Activated CD4-positive, alpha-beta T cell treated with anti-CD3 and anti-CD28 coated beads, Interleukin-2, amount 10 ng/mL, durations not matched to agents 7 days and 5 days (primary cell): Measurements from ENCODE around the gene SNAPC2. TPM values are rescaled to one million over a fixed set of nuclear protein-coding genes. Genes with fewer than 3 reads are reported as not detected.
"Not testable (repeated sequence)": the region's sequence is repeated elsewhere in the genome, so short reads cannot be mapped to it uniquely, and the experiment has no call there.

ENCODE experiments used
- CTCF ChIA-PET: fragments of 350-600 bp; sonication (Branson Sonifier 250); formaldehyde crosslinking; loops from one replicate; lab custom pipeline; 2021; ENCODE audit warnings: antibody characterized with exemption; lab: Charles Lee
- POLR2A ChIA-PET: fragments of 350-600 bp; sonication (Branson Sonifier 250); formaldehyde crosslinking; loops from one replicate; lab custom pipeline; 2021; ENCODE audit warnings: antibody characterized with exemption; lab: Charles Lee
- DNase-seq: peaks from one replicate; pipeline ENCODE4 v3.0.0-alpha.2; 2020
- H3K27ac Mint-ChIP-seq: one replicate; pipeline ENCODE4 v1.8.0; 2021; ENCODE audit warnings: mild to moderate bottlenecking, moderate library complexity, mixed read lengths
- H3K27me3 Mint-ChIP-seq: one replicate; pipeline ENCODE4 v1.8.0; 2021; ENCODE audit warnings: mixed read lengths
- H3K36me3 Mint-ChIP-seq: one replicate; pipeline ENCODE4 v1.8.0; 2021; ENCODE audit warnings: low read depth, mixed read lengths
- H3K4me1 Mint-ChIP-seq: one replicate; pipeline ENCODE4 v1.8.0; 2021; ENCODE audit warnings: mixed read lengths
- H3K4me3 Mint-ChIP-seq: one replicate; pipeline ENCODE4 v1.8.0; 2021; ENCODE audit warnings: mild to moderate bottlenecking, moderate library complexity, mixed read lengths
- H3K9me3 Mint-ChIP-seq: one replicate; pipeline ENCODE4 v1.8.0; 2021; ENCODE audit warnings: mixed read lengths
- total RNA-seq, 2 experiments: library from RNA; stranded (reverse); gene quantifications; one replicate each; pipeline ENCODE4 v1.2.3, GENCODE V29; 2021

The SNAPC2 gene
- total RNA-seq, 2 experiments from 2014 or later: 18.6 to 19.1 TPM

- no peak for DNase-seq
- Mint-ChIP-seq H3K4me1 (peaks cover 14% of the 10 kb centered on the region), H3K36me3 (peaks cover 10% of the 10 kb centered on the region), H3K4me3 (no peak overlapping the region), H3K27ac (no peak overlapping the region), H3K9me3 (no peaks in the 10 kb centered on the region), H3K27me3 (peaks cover 30% of the 10 kb centered on the region)
- ChIA-PET POLR2A (no interaction called here), CTCF (interaction anchor here (1.3 kb wide), 1 partner anchor 10 kb away, joined by 5 read pairs; the partner anchor contains the start of gene MAP2K7)
Observed at GRCh38 chr19:7913652-7914051, 6.5 kb upstream of the SNAPC2 start.

GRCh38 chr19:7914099-7914498, 6.0 kb upstream of the SNAPC2 start:
- H3K27me3 Mint-ChIP-seq: peaks cover 31% of the 10 kb centered on the region
- H3K36me3 Mint-ChIP-seq: peaks cover 10% of the 10 kb centered on the region
- H3K4me1 Mint-ChIP-seq: peaks cover 14% of the 10 kb centered on the region
- ChIA-PET CTCF (no interaction called here), POLR2A (no interaction called here)
- no peak overlapping the region for H3K27ac Mint-ChIP-seq
- no peaks in the 10 kb centered on the region for H3K9me3 Mint-ChIP-seq
- H3K4me3 Mint-ChIP-seq: no peak overlapping the region
- DNase-seq: no peak

GRCh38 chr19:7914598-7915045, 5.5 kb upstream of the SNAPC2 start, which contains the start of gene TGFBR3L:
Gene TGFBR3L, plus strand, starts transcription at chr19:7914830.
- H3K36me3 Mint-ChIP-seq: peaks cover 10% of the 10 kb centered on the region
- no peak within 1 kb of the TSS for H3K27ac Mint-ChIP-seq
- ChIA-PET POLR2A (no interaction called here), CTCF (no interaction called here)
- H3K9me3 Mint-ChIP-seq: no peaks in the 10 kb centered on the region
- peak within 1 kb of the TSS; percentile 53 for H3K4me3 Mint-ChIP-seq
- peaks cover 16% of the 10 kb centered on the region for H3K4me1 Mint-ChIP-seq
- H3K27me3 Mint-ChIP-seq: peaks cover 32% of the 10 kb centered on the region
- DNase-seq: no peak

- Mint-ChIP-seq H3K4me3 (peak overlapping the region; percentile 53), H3K4me1 (peaks cover 21% of the 10 kb centered on the region), H3K36me3 (peaks cover 10% of the 10 kb centered on the region), H3K27me3 (peaks cover 37% of the 10 kb centered on the region), H3K9me3 (no peaks in the 10 kb centered on the region), H3K27ac (no peak overlapping the region)
- ChIA-PET POLR2A (interaction anchor here (0.6 kb wide), 1 partner anchor 1332 kb away, joined by 4 read pairs; no protein-coding TSS in a partner anchor), CTCF (interaction anchor here (0.6 to 1.5 kb wide), 3 partner anchors 12 to 1630 kb away, joined by 3 to 4 read pairs (median 4); partner anchors contain the start of gene MAP2K7)
- no peak for DNase-seq
Observed at GRCh38 chr19:7915250-7916102, 4.7 kb upstream of the SNAPC2 start.

GRCh38 chr19:7916103-7916954, 3.8 kb upstream of the SNAPC2 start:
- H3K27ac Mint-ChIP-seq: no peak overlapping the region
- ChIA-PET POLR2A (interaction anchor here (0.6 kb wide), 1 partner anchor 1333 kb away, joined by 4 read pairs; no protein-coding TSS in a partner anchor), CTCF (interaction anchor here (0.6 to 2.2 kb wide), 5 partner anchors 13 to 1946 kb away, joined by 3 to 5 read pairs (median 4); partner anchors contain the start of gene MAP2K7)
- peaks cover 7% of the 10 kb centered on the region for H3K36me3 Mint-ChIP-seq
- H3K9me3 Mint-ChIP-seq: no peaks in the 10 kb centered on the region
- peak overlapping the region; percentile 63 for H3K4me3 Mint-ChIP-seq
- H3K4me1 Mint-ChIP-seq: peaks cover 27% of the 10 kb centered on the region
- peak; percentile 66 for DNase-seq
- peaks cover 37% of the 10 kb centered on the region for H3K27me3 Mint-ChIP-seq

- Mint-ChIP-seq H3K27ac (no peak overlapping the region), H3K27me3 (peaks cover 37% of the 10 kb centered on the region), H3K9me3 (no peaks in the 10 kb centered on the region), H3K4me1 (peaks cover 33% of the 10 kb centered on the region), H3K36me3 (peaks cover 6% of the 10 kb centered on the region), H3K4me3 (peak overlapping the region; percentile 63)
- DNase-seq: no peak
- CTCF ChIA-PET: interaction anchor here (0.6 to 2.2 kb wide), 6 partner anchors 9 to 1946 kb away, joined by 3 to 10 read pairs (median 5); partner anchors contain the start of genes LRRC8E and MAP2K7
- POLR2A ChIA-PET: no interaction called here
Observed at GRCh38 chr19:7916955-7917266, 3.2 kb upstream of the SNAPC2 start.

- ChIA-PET CTCF (interaction anchor here (0.6 to 3.3 kb wide), 15 partner anchors 9 to 1945 kb away, joined by 3 to 12 read pairs (median 4); partner anchors contain the start of genes LRRC8E, MAP2K7, TIMM44 and TRAPPC5), POLR2A (no interaction called here)
- peak overlapping the region; percentile 63 for H3K4me3 Mint-ChIP-seq
- peaks cover 37% of the 10 kb centered on the region for H3K27me3 Mint-ChIP-seq
- H3K4me1 Mint-ChIP-seq: peaks cover 36% of the 10 kb centered on the region
- H3K36me3 Mint-ChIP-seq: peaks cover 8% of the 10 kb centered on the region
- no peaks in the 10 kb centered on the region for H3K9me3 Mint-ChIP-seq
- H3K27ac Mint-ChIP-seq: no peak overlapping the region
- DNase-seq: peak; percentile 51
Observed at GRCh38 chr19:7917267-7918061, 2.7 kb upstream of the SNAPC2 start.

- H3K4me1 Mint-ChIP-seq: peaks cover 36% of the 10 kb centered on the region
- peaks cover 37% of the 10 kb centered on the region for H3K27me3 Mint-ChIP-seq
- CTCF ChIA-PET: interaction anchor here (0.6 to 3.3 kb wide), 14 partner anchors 10 to 663 kb away, joined by 3 to 12 read pairs (median 4); partner anchors contain the start of genes LRRC8E, MAP2K7, TIMM44 and TRAPPC5
- POLR2A ChIA-PET, H3K27ac Mint-ChIP-seq, DNase-seq, H3K9me3 Mint-ChIP-seq, H3K36me3 Mint-ChIP-seq: not testable (repeated sequence)
- H3K4me3 Mint-ChIP-seq: peak overlapping the region; percentile 44
Observed at GRCh38 chr19:7918062-7918614, 2.0 kb upstream of the SNAPC2 start.

- Mint-ChIP-seq H3K9me3 (no peaks in the 10 kb centered on the region), H3K4me1 (peaks cover 36% of the 10 kb centered on the region), H3K36me3 (peaks cover 8% of the 10 kb centered on the region), H3K27me3 (peaks cover 37% of the 10 kb centered on the region), H3K4me3 (peak overlapping the region; percentile 19), H3K27ac (no peak overlapping the region)
- DNase-seq: no peak
- ChIA-PET POLR2A (no interaction called here), CTCF (interaction anchor here (0.6 to 3.3 kb wide), 11 partner anchors 9 to 662 kb away, joined by 3 to 19 read pairs (median 10); partner anchors contain the start of genes LRRC8E, MAP2K7, TIMM44 and TRAPPC5)
Observed at GRCh38 chr19:7918615-7919421, 1.3 kb upstream of the SNAPC2 start.

- peaks cover 37% of the 10 kb centered on the region for H3K4me1 Mint-ChIP-seq
- H3K9me3 Mint-ChIP-seq: no peaks in the 10 kb centered on the region
- DNase-seq: peak; percentile 99
- peak overlapping the region; percentile 94 for H3K27ac Mint-ChIP-seq
- H3K27me3 Mint-ChIP-seq: peaks cover 27% of the 10 kb centered on the region
- peak overlapping the region; percentile 87 for H3K4me3 Mint-ChIP-seq
- ChIA-PET POLR2A (interaction anchor here (1.0 to 1.4 kb wide), 2 partner anchors 9 to 23 kb away, joined by 3 read pairs; partner anchors contain the start of gene TIMM44), CTCF (interaction anchor here (1.1 to 3.3 kb wide), 8 partner anchors 9 to 240 kb away, joined by 3 to 19 read pairs (median 9); partner anchors contain the start of genes MAP2K7, TIMM44 and TRAPPC5)
- H3K36me3 Mint-ChIP-seq: peaks cover 8% of the 10 kb centered on the region
Observed at GRCh38 chr19:7920519-7921301, 572 bp downstream of the SNAPC2 start.
